T1000 (cell line): Measurements from ENCODE around the gene PRSS21.

Experiments
- DNase-seq: peaks from one replicate; lab custom pipeline; 2025; ENCODE audit warnings: mixed read lengths; lab: John Stamatoyannopoulos, UW

The PRSS21 gene

GRCh38 chr16:2806286-2806685 lies 10.8 kb upstream of the PRSS21 start:
- no peak for DNase-seq

- DNase-seq = no peak
These were observed 8.9 kb upstream of the PRSS21 start for GRCh38 chr16:2808181-2808580.

- DNase-seq = no peak
These were observed 7.8 kb upstream of the PRSS21 start for GRCh38 chr16:2809149-2809760.

- DNase-seq = no peak
These were observed 6.4 kb upstream of the PRSS21 start for GRCh38 chr16:2810651-2811050.

- no peak for DNase-seq
These were observed 5.2 kb upstream of the PRSS21 start for GRCh38 chr16:2811703-2812471.

- DNase-seq = no peak
These were observed 3.2 kb upstream of the PRSS21 start for GRCh38 chr16:2813771-2814221.

- DNase-seq = no peak
These were observed 2.3 kb upstream of the PRSS21 start for GRCh38 chr16:2814551-2815298.

GRCh38 chr16:2815299-2815771 lies 1.7 kb upstream of the PRSS21 start:
- DNase-seq = no peak

GRCh38 chr16:2817340-2818271 lies 569 bp downstream of the PRSS21 start:
- no peak for DNase-seq

GRCh38 chr16:2818272-2818876 lies 1.3 kb downstream of the PRSS21 start:
- no peak for DNase-seq

- no peak for DNase-seq
These were observed 2.3 kb downstream of the PRSS21 start for GRCh38 chr16:2819179-2819938.

GRCh38 chr16:2819939-2820835 lies 3.1 kb downstream of the PRSS21 start:
- DNase-seq = no peak

- DNase-seq = no peak
These were observed 3.9 kb downstream of the PRSS21 start for GRCh38 chr16:2820836-2821486.

GRCh38 chr16:2821487-2822157 lies 4.6 kb downstream of the PRSS21 start:
- no peak for DNase-seq

GRCh38 chr16:2822158-2822495 lies 5.1 kb downstream of the PRSS21 start:
- DNase-seq = no peak

- no peak for DNase-seq
These were observed 5.5 kb downstream of the PRSS21 start for GRCh38 chr16:2822496-2822895.

GRCh38 chr16:2824626-2825025 lies 7.6 kb downstream of the PRSS21 start:
- no peak for DNase-seq

- no peak for DNase-seq
These were observed 8.2 kb downstream of the PRSS21 start for GRCh38 chr16:2825049-2825742.
